ENCODE results near the gene LRCH1.

The LRCH1 gene

GRCh38 chr13:46668302-46668720 lies 115.3 kb downstream of the LRCH1 start:
- FAIRE-seq = no peak

GRCh38 chr13:46668931-46669525 lies 116.1 kb downstream of the LRCH1 start:
- FAIRE-seq = no peak

- FAIRE-seq = no peak
Measured at GRCh38 chr13:46672338-46673090, 119.5 kb downstream of the LRCH1 start.

GRCh38 chr13:46675016-46675415 lies 122.0 kb downstream of the LRCH1 start:
- no peak for FAIRE-seq

GRCh38 chr13:46676378-46676725 lies 123.4 kb downstream of the LRCH1 start:
- no peak for FAIRE-seq

GRCh38 chr13:46679369-46680120 lies 126.6 kb downstream of the LRCH1 start:
- peak; percentile 72 for FAIRE-seq

- no peak for FAIRE-seq
Measured at GRCh38 chr13:46682015-46682414, 129.0 kb downstream of the LRCH1 start.

GRCh38 chr13:46682707-46683106 lies 129.7 kb downstream of the LRCH1 start:
- no peak for FAIRE-seq

- peak; percentile 30 for FAIRE-seq
Measured at GRCh38 chr13:46683676-46684260, 130.8 kb downstream of the LRCH1 start.

- no peak for FAIRE-seq
Measured at GRCh38 chr13:46684287-46685001, 131.5 kb downstream of the LRCH1 start.

- FAIRE-seq = no peak
Measured at GRCh38 chr13:46685006-46685730, 132.2 kb downstream of the LRCH1 start.

GRCh38 chr13:46686171-46686570 lies 133.2 kb downstream of the LRCH1 start:
- FAIRE-seq = no peak

- FAIRE-seq = peak; percentile 70
Measured at GRCh38 chr13:46687810-46688209, 134.8 kb downstream of the LRCH1 start.

- peak; percentile 5 for FAIRE-seq
Measured at GRCh38 chr13:46688306-46688705, 135.3 kb downstream of the LRCH1 start.

GRCh38 chr13:46698014-46698413 lies 145.0 kb downstream of the LRCH1 start:
- FAIRE-seq = no peak

GRCh38 chr13:46698910-46699460 lies 146.0 kb downstream of the LRCH1 start:
- no peak for FAIRE-seq

- FAIRE-seq = no peak
Measured at GRCh38 chr13:46712524-46712923, 159.6 kb downstream of the LRCH1 start.

GRCh38 chr13:46715363-46715762 lies 162.4 kb downstream of the LRCH1 start:
- no peak for FAIRE-seq

GRCh38 chr13:46716821-46717220 lies 163.9 kb downstream of the LRCH1 start:
- peak; percentile 27 for FAIRE-seq

- no peak for FAIRE-seq
Measured at GRCh38 chr13:46717275-46717674, 164.3 kb downstream of the LRCH1 start.

GRCh38 chr13:46717856-46718255 lies 164.9 kb downstream of the LRCH1 start:
- no peak for FAIRE-seq

- FAIRE-seq = no peak
Measured at GRCh38 chr13:46720189-46720588, 167.2 kb downstream of the LRCH1 start.
